Fibroblast of the aortic adventitia (primary cell): ENCODE results near the gene CENPX. TPM values are rescaled to one million over a fixed set of nuclear protein-coding genes. Genes with fewer than 3 reads are reported as not detected.

ENCODE experiments used
- DNase-seq: peaks from one replicate; pipeline ENCODE4 v3.0.0-alpha.2; 2010; ENCODE audit warnings: low read depth
- H3K4me3 ChIP-seq: 2 replicates; pipeline ENCODE4 v1.5.1; 2011; ENCODE audit warnings: low read depth, mild to moderate bottlenecking, control low read depth, low read length, moderate library complexity
- total RNA-seq: library from RNA; depleted of rRNA; stranded (reverse); fragments of >200 nt; gene quantifications from 2 replicates; pipeline ENCODE4 v1.2.3, GENCODE V29; 2012; ENCODE audit warnings: low replicate concordance
- TF ChIP-seq, protein P1 (sequence below): IDR thresholded peaks from 2 replicates; pipeline ENCODE4 v1.5.1; 2011; ENCODE audit warnings: mild to moderate bottlenecking, low read length, control low read depth, inconsistent platforms; ENCODE audit not compliant: insufficient read depth

The CENPX gene
- 27.6 and 41.8 TPM in 2 replicates for total RNA-seq

DNA sequence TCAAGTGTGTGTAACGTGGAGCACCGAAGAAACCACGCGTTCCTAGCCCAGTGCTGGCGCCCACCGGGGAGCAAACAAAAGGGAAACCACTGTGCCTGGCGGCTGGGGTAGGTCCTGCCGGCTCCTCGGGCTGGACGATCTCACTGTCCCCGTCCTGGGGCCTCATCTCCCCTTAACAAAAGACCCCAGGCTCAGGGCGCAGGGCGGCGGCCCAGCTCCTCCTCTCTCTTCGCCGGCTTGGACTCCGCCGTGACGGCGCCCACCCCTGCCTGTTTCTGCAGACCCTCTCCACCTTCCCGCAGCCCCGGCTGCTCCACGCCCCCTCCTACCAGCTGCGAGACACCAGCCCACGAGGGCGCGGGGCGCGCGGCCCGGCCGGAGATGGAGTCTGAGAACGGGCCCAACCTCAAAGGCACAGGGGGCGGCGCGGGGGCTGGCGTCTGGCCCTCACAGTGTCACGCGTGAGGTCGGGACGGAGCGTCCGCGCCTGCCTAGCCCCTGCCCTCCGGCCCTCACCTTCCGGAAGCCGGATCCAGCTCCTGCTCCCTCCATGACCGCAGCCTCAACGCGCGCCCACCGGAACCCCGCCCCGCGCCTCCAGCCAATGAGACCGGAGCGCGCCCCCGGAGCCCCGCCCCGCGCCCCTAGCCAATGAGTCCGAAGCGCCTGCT is at the start of gene CENPX:
Gene CENPX (minus strand): TSS at position 569 of the 671 bp plus-strand sequence. CDS start 17 bp downstream, at position 552.
- DNase-seq, result no peak
- H3K4me3 ChIP-seq, result peak within 1 kb of the TSS; percentile 86
- TF ChIP-seq, protein P1, sequence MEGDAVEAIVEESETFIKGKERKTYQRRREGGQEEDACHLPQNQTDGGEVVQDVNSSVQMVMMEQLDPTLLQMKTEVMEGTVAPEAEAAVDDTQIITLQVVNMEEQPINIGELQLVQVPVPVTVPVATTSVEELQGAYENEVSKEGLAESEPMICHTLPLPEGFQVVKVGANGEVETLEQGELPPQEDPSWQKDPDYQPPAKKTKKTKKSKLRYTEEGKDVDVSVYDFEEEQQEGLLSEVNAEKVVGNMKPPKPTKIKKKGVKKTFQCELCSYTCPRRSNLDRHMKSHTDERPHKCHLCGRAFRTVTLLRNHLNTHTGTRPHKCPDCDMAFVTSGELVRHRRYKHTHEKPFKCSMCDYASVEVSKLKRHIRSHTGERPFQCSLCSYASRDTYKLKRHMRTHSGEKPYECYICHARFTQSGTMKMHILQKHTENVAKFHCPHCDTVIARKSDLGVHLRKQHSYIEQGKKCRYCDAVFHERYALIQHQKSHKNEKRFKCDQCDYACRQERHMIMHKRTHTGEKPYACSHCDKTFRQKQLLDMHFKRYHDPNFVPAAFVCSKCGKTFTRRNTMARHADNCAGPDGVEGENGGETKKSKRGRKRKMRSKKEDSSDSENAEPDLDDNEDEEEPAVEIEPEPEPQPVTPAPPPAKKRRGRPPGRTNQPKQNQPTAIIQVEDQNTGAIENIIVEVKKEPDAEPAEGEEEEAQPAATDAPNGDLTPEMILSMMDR, result no peak

DNA sequence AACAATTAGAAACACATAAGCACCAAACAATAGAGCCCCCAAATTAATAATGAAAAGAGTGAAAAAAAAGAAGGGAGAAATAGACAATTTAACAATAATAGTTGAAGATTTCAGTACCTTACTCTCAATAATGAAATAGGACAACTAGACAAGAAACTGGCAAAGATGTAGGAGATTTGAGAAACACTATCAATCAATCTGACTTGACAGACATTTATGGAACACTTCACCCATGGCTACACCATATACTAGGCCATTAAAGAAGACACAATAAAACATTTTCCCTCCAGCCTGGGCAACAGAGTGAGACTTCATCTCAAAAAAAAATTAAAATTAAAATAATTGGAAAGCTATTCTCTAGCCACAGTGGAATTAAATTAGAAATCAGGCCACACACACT is 47.9 kb upstream of the CENPX start:
- H3K4me3 ChIP-seq, result no peak overlapping the region

DNA sequence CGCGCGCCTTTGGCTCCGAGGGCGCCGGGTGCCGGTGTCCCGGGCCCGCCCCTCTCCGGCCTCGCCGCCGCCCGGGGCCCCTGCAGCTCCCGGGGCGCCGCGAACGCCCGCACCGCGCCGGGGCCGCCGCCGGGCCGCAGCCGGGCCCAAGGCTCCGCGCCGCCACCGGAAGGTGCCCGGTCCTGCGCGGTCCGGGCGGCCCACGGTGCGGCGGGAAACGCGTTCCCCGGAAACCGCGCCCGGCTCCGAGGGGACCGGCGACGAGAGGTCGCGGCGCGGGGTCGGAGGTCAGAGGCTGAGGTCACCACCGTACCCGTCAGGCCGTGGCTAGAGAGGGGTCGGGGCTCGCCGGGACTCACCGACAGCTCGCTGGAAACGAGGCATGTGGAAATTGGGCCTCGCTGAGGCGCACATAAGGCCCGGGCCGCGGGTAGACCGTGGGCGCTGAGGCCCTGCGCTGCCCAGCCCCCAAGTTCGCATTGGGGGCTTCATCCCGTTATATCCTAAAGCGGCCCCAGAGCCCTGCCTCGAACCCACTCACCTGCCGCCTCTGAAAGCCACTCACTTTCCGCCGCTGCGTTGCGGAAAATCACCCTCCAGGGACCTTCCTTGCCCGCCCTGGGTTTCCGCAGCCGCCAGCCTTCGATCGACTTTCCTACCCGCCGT is 43.1 kb upstream of the CENPX start, which contains the start of gene DUS1L:
Gene DUS1L (minus strand): TSS at position 167 of the 666 bp plus-strand sequence. CDS start 745 bp downstream, outside the sequence.
- TF ChIP-seq, protein P1, result no peak
- peak within 1 kb of the TSS; percentile 82 for H3K4me3 ChIP-seq
- peak; percentile 52 for DNase-seq

More for the DNA sequence above, 47.9 kb upstream of the CENPX start:
- TF ChIP-seq, protein P1, result no peak
- DNase-seq, result no peak

DNA sequence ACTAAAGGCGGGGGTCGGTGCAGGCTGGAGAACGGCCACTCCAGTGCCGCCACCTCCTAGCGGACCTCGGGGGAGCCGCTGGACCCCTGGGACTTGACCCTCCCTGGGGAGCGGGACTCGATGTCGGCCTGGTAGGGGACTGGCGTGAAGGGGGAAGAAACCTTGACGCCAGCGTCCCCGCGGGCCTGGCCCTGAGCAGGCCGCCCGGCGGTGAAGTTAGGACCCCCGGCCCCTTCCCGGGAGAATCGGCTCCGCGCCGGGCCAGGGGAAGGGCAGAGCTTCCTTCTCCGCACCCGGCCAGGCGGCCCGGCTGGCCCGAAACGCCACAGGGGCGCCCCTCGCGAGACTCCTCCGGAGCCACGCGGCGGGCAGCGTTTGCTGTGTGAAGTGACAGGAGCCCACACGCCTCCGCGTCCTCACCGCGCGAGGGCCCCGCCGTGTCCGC is 42.5 kb upstream of the CENPX start:
- DNase-seq, result no peak
- TF ChIP-seq, protein P1, result no peak

DNA sequence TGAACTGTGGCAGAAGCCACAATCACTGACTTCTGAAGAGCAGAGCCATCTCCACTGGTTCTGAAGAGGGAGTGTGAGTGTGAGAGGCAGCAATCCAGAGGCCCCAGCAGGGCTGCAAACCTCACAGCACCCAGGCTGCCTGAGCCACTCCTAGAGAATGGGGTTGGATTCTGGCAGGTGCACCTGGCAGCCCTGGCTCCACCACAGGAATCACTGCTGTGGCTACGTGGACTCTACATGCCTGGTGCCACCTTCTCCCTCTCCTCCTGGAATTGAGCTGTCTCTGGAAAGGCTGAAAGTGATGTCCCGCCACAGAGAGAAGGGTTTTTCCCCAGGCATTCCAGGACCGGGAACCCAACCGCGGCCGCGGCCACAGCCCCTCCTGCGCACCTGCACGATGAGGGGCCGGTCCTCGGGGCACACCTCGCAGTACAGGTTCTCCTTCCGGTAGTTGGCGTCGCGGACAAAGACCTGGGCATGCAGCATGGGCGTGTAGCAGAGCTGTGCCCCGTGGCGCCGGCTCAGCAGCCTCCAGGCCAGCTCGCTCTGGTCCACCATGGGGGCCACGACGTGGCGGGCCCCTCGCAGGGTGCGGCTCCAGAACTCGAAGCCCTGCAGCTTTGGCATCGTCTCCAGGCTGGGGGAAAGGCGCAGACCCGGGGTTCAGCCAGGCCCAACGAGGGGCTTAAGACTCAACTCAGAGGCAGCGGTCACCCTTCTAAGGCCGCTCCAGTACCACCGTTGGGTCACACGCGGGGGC is 41.9 kb upstream of the CENPX start:
- H3K4me3 ChIP-seq, result peak overlapping the region; percentile 82
- no peak for DNase-seq
- TF ChIP-seq, protein P1, result no peak

More for the DNA sequence above, 42.5 kb upstream of the CENPX start:
- H3K4me3 ChIP-seq, result peak overlapping the region; percentile 82
